Measurements from ENCODE around the gene YJEFN3.

YJEFN3 gene, protein sequence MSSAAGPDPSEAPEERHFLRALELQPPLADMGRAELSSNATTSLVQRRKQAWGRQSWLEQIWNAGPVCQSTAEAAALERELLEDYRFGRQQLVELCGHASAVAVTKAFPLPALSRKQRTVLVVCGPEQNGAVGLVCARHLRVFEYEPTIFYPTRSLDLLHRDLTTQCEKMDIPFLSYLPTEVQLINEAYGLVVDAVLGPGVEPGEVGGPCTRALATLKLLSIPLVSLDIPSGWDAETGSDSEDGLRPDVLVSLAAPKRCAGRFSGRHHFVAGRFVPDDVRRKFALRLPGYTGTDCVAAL

DNA sequence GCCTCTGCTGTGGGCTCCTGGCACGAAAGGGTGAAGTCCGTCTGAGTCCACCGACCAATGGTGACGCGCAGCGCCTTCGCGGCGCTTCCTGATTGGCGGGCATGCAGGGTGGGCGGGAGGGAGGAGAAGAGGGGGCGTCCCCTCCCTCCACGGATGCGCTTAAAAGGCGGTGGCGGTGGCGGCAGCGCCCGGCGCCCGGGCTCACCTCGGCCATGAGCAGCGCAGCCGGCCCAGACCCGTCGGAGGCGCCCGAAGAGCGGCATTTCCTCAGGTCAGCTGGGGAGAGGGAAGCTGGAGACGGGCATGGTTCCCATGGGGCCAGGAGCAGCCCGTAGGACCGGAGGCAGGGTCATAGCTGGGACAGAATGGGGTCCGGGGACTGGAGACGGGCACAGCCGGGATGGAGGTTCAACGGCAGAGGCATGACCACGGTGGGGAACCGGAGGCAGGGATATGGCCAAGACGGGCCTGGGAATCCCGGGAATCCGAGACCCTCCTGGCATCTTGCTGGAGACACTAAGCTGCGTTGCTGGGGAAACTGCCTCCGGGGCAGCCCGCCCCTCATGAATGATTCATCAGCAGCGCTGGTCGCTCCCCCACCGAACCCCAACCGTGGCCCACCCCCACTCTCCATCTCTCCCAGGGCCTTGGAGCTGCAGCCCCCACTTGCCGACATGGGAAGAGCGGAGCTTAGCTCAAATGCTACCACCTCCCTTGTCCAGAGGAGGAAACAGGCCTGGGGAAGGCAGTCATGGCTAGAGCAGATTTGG lies at the start of gene YJEFN3:
Gene YJEFN3, plus strand, starts transcription at position 191 of the 770 bp plus-strand sequence. Its CDS starts 22 bp downstream, at position 213.
- no peak within 1 kb of the TSS for H3K4me3 ChIP-seq (ENCODE audit: low read depth, low read length)
- TF ChIP-seq CTCF (IDR thresholded peaks at IDR 0.05; ENCODE audit: low read depth, low read length): no peak

DNA sequence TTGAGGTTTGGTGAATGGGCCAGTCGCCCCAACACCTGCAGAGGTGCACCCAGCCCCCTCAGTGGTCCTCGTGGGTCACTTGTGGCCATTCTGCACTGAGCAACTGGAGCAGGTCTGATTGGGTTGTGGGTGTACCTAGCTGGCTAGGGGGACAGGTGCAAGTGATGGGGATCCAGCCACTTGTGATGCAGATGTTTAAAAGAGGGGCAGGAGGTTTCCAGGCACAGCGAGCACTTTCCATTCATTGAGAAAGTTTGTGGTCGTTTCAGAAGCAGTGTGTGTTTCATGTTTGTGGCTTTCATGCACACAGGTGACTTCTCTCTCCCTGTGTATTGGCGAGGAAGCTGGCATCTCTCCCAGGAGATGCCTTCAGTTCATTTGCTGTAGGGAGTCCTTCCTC lies 48.0 kb upstream of the YJEFN3 start:
- no peak for TF ChIP-seq CTCF (IDR thresholded peaks at IDR 0.05; ENCODE audit: low read depth, low read length)
- no peak overlapping the region for H3K4me3 ChIP-seq (ENCODE audit: low read depth, low read length)

DNA sequence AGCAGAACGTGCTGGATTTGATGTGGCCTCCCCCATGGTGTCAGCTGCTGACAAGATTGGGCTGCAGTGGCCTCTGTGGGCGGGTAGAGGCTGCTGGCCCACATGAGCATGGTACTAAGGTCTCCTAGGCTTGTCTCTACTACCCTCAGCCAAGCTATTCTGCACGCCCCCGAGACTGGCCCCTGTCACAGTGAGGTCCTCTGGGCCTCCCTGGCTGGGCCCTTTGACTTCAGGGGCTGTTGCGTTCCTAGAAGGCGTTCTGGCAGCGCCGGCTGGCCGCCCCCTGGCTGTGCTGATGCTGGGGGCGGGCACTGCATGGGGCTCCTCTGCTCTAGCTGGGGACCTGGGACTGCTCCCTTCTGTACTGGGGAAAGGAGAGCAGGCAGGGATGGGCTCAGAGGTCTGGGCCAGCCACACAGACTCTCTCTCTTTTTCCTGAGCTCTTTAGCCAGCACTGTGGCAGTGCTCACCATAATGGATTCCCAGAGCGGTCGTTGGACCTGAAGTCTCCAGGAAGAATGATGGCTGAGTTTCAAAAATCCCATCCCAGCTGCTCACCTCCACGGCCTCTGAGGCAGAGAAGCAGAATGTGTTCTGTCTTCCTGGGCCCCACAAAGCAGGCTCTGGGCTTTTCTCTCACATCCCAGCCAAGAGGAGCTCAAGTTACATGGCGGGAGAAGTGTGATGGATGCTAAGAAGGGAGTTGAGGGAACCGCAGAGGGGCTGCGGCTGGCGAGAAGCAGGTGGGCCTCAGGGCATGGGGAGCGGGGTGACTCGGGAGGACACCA lies 45.7 kb upstream of the YJEFN3 start:
- TF ChIP-seq CTCF (IDR thresholded peaks at IDR 0.05; ENCODE audit: low read depth, low read length): no peak
- no peak overlapping the region for H3K4me3 ChIP-seq (ENCODE audit: low read depth, low read length)

DNA sequence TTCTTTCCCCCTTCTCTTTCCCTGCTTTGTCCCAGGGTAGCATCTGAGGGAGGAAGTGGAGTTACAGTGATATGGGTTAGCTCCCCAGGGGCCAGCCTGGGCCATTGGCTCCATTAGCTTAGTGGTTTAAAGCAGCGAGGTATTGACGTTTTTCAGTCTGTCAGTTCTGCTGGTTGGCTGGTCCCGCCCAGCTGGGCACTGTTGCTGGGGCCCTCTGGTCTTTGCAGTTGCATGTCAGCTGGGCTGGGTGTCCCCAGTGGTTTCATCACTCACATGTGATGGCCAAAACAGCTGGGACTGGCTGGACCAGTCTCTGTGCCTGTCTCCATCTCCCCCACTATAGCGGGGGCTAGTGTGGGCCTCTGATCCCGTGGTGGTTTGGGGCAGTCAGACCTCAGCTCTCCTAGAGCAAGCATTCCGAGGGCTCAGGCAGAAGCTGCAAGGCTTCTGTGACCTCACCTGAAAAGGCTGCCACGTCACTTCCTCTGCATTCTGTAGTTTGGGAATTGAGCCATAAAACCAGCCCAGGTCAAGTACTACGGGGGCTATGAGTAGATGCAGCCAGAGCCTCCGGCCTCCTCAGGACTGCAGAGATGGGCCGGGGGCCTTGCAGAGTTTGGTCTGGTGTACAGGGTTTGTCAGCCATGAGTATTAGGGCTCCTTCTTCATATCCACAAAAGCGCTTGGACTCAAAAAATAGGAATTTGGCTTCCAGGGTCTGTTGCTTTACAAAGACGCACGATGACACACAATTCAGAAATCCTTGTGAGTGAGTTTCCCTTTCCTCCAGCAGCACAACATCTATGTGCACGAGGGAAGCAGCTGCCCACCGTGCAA lies 43.3 kb upstream of the YJEFN3 start:
- TF ChIP-seq CTCF (IDR thresholded peaks at IDR 0.05; ENCODE audit: low read depth, low read length): no peak
- no peak overlapping the region for H3K4me3 ChIP-seq (ENCODE audit: low read depth, low read length)

GRCh38 chr19:19485998-19486290 lies 42.8 kb upstream of the YJEFN3 start:
- TF ChIP-seq CTCF (IDR thresholded peaks at IDR 0.05; ENCODE audit: low read depth, low read length): no peak
- no peak overlapping the region for H3K4me3 ChIP-seq (ENCODE audit: low read depth, low read length)

GRCh38 chr19:19486343-19487076 lies 42.2 kb upstream of the YJEFN3 start:
- no peak overlapping the region for H3K4me3 ChIP-seq (ENCODE audit: low read depth, low read length)
- TF ChIP-seq CTCF (IDR thresholded peaks at IDR 0.05; ENCODE audit: low read depth, low read length): no peak
